ENCODE measurements around the gene G6PD.
"Not testable (repeated sequence)": the region's sequence is repeated elsewhere in the genome, so short reads cannot be mapped to it uniquely, and the experiment has no call there.

Gene G6PD

DNA sequence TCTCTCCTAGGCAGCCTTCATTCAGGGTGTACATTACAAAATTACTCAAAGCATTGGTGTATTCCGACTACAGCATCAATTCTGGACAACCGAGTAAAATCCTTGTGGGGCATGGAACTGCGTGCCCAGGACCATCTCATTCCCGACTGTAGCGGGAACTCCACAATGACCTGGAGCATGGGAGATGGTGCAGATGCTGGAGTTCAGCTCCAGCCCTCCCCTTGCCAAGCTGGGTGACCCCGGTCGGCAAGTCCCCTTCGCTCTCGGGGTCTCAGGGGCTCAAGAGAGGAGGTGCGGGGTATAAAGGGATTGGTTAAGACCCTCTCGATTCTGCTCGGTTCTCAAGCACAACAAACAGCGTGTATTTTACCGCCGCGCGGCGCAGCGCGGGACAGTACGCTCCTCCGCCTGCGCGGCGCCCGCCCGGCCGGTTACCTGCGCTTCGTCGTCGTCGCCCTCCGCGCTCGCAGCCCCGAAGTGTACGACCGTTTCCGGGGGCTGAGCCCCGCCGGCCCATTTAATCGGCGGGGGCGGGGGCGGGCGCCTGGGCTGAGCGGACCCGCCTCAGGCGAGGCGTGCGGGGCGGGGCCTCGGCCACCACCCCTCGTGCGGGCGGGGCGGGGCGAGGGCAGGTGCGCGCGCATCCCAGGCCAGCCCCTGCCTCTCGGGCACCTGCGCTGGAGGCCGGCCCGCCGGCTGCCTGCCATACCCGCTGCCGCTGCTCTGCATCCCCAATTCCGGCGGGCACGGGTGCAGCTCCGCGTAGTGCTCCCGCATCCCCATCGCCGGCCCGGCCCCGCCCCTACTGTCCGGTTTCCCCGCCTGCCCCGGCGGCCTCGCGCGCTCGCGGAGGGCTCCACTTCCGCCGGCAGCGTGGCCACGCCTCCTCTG, at the start of gene G6PD:
Gene G6PD (minus strand): TSS at position 493 of the 891 bp plus-strand sequence. CDS start 691 bp downstream, outside the sequence.
- no peak for FAIRE-seq
- DNase-seq (ENCODE audit: insufficient read length, low spot score) = peak; percentile 60
- TF ChIP-seq CTCF (IDR thresholded peaks at IDR 0.05; ENCODE audit: insufficient read depth, missing control alignments) = no peak

- FAIRE-seq = no peak
- DNase-seq (ENCODE audit: insufficient read length, low spot score) = no peak
- no peak for TF ChIP-seq CTCF (IDR thresholded peaks at IDR 0.05; ENCODE audit: insufficient read depth, missing control alignments)
Observed at GRCh38 chrX:154595559-154596249, 49.1 kb upstream of the G6PD start.

DNA sequence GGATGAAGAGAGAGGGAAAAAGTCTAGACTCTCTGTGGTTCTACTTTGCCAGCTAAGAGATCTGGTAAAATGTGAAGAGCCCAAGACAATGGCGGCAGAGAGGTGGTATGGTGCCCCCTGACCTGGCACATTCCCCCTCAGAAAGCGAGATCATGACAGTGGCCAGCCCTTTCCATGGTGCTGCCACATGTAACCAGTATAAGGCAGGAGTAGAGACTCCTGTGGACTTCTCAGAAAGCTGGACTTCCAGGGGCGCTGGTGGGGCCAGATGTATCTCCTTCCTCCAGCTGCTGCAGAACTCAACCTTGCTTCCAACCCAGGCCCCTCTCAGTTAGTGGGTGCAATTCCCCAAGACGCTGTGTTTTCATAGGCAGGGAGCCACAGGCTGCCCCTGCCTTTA, 47.8 kb upstream of the G6PD start:
- TF ChIP-seq CTCF (IDR thresholded peaks at IDR 0.05; ENCODE audit: insufficient read depth, missing control alignments) = no peak
- DNase-seq (ENCODE audit: insufficient read length, low spot score) (no peak), FAIRE-seq (no peak)

DNA sequence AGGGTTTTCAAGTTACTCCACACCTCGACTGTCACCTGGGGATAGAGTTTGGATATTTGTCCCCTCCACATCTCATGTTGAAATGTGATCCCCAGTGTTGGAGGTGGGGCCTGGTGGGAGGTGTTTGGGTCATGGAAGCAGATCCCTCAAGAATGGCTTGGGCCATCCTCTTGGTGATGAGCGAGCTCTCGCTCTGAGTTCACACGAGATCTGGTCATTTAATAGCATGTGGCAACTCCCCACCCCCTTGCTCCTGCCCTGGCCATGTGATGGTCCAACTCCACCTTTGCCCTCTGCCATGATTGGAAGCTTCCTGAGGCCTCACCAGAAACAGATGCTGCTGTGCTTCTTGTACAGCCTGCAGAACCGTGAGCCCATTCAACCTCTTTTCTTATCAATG, 46.6 kb upstream of the G6PD start:
- no peak for TF ChIP-seq CTCF (IDR thresholded peaks at IDR 0.05; ENCODE audit: insufficient read depth, missing control alignments)
- FAIRE-seq (no peak), DNase-seq (ENCODE audit: insufficient read length, low spot score) (no peak)

DNA sequence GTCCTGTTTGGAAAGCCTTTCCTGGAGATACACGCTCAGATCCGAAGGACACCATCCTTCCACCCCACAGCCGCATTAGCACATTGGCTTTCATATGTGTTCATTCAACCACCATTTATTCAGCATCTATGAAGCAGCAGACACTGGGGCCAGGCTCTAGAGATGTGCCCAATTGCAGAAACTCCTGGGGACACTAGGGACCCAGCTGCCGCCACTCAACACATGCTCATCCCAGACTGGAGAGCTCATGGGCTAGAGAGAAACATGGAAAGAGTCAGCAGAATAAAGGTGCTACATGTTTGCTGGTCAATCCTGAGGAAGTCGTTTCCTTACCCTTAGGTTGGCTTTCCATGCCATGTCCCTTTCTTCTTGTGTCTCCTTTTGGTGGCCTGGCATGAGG, 45.9 kb upstream of the G6PD start:
- FAIRE-seq = no peak
- no peak for DNase-seq (ENCODE audit: insufficient read length, low spot score)
- no peak for TF ChIP-seq CTCF (IDR thresholded peaks at IDR 0.05; ENCODE audit: insufficient read depth, missing control alignments)

- DNase-seq (ENCODE audit: insufficient read length, low spot score) = not testable (repeated sequence)
- peak; percentile 69 for FAIRE-seq
Observed at GRCh38 chrX:154590415-154590814, 43.8 kb upstream of the G6PD start.

GRCh38 chrX:154584585-154585183, 38.0 kb upstream of the G6PD start, which contains the start of gene CTAG1A:
CTAG1A (plus strand) TSS chrX:154585133; CDS start chrX:154585207, 74 bp downstream.
- not testable (repeated sequence) for DNase-seq (ENCODE audit: insufficient read length, low spot score); FAIRE-seq

GRCh38 chrX:154582994-154583393, 36.3 kb upstream of the G6PD start:
- not testable (repeated sequence) for DNase-seq (ENCODE audit: insufficient read length, low spot score); FAIRE-seq

DNA sequence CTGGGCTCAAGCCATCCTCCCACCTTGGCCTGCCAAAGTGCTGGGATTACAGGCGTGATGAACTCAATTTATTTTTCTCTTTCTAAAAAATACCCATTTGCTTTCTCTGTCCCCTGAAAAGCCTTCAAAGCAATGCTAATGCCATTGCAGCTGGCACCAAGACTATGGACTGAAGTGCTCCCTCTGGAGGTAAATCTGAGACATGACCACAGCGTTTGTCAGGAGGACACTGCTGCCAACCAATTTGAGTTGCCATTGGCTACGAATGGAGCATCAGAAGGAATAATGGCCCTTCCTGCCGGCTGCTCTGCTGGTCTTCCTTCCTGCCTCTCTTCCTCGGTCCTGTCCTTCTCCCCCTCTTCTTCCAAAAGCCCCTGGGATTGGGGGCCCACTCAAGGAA, 28.4 kb upstream of the G6PD start:
- FAIRE-seq = peak; percentile 90
- not testable (repeated sequence) for DNase-seq (ENCODE audit: insufficient read length, low spot score)

- not testable (repeated sequence) for FAIRE-seq; DNase-seq (ENCODE audit: insufficient read length, low spot score)
Observed at GRCh38 chrX:154573061-154573460, 26.4 kb upstream of the G6PD start.

GRCh38 chrX:154570361-154570760, 23.7 kb upstream of the G6PD start:
- DNase-seq (ENCODE audit: insufficient read length, low spot score); FAIRE-seq: not testable (repeated sequence)

- DNase-seq (ENCODE audit: insufficient read length, low spot score) = not testable (repeated sequence)
Observed at GRCh38 chrX:154562295-154562694, 15.6 kb upstream of the G6PD start.

DNA sequence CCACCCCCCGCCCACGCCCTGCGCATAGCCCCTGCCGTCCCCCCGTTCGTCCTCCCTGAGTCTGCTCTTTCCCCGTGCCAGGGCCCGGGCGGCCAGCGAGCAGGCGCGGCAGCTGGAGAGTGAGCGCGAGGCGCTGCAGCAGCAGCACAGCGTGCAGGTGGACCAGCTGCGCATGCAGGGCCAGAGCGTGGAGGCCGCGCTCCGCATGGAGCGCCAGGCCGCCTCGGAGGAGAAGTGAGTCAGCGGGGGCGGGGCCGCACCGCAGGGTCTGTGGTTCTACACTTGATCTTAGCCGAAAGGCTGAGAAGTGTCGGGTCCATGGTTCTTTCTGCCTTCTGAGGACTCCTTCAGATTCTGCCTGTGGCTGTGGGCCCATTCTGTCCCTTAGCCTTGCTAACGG, 13.7 kb upstream of the G6PD start:
- not testable (repeated sequence) for FAIRE-seq; DNase-seq (ENCODE audit: insufficient read length, low spot score)

More at GRCh38 chrX:154562295-154562694, 15.6 kb upstream of the G6PD start:
- not testable (repeated sequence) for FAIRE-seq

Measured in D721Med (cell line).